Neural progenitor cell (in vitro differentiated cells): ENCODE measurements around the gene SF3A1.

Source experiments
- CTCF ChIP-seq: fragments of 200-600 bp; sonication (generic); IDR thresholded peaks from 2 replicates; pipeline ENCODE4 v1.5.1; 2017; ENCODE audit warnings: antibody characterized with exemption, mild to moderate bottlenecking
- EZH2 ChIP-seq: fragments of 200-600 bp; sonication (generic); IDR thresholded peaks from 2 replicates; pipeline ENCODE4 v1.6.1; 2017; ENCODE audit warnings: antibody characterized with exemption, mild to moderate bottlenecking, moderate library complexity

- TF ChIP-seq CTCF (no peak), EZH2 (no peak)
Measured at GRCh38 chr22:30398685-30399680, 42.3 kb upstream of the SF3A1 start.
